ENCODE results near the gene CCNC. TPM values are rescaled to one million over a fixed set of nuclear protein-coding genes. Genes with fewer than 3 reads are reported as not detected.

CCNC gene
- total RNA-seq, 1 donor from 2014 or later: 29.9 TPM

DNA sequence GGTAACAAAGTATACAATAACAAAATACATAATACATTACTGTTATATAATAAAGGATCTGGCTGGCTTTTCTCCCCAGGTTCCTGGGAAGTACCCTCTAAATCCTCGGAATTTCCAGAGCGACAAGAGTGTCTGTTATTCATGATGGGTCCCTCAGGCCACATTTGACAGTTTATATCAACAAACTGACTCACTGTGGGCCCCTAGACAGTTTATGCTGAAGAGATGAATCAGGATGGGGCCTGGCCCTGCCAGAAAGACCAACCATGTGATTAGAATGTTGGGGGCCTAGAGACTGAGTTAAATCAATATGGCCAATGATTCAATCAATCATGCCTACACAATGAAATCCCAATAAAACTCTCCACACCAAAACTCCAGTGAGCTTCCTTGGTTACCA is 66.7 kb downstream of the CCNC start:
- DNase-seq (ENCODE audit: low spot score in 2 of 2): no peak
- TF ChIP-seq, protein P1, sequence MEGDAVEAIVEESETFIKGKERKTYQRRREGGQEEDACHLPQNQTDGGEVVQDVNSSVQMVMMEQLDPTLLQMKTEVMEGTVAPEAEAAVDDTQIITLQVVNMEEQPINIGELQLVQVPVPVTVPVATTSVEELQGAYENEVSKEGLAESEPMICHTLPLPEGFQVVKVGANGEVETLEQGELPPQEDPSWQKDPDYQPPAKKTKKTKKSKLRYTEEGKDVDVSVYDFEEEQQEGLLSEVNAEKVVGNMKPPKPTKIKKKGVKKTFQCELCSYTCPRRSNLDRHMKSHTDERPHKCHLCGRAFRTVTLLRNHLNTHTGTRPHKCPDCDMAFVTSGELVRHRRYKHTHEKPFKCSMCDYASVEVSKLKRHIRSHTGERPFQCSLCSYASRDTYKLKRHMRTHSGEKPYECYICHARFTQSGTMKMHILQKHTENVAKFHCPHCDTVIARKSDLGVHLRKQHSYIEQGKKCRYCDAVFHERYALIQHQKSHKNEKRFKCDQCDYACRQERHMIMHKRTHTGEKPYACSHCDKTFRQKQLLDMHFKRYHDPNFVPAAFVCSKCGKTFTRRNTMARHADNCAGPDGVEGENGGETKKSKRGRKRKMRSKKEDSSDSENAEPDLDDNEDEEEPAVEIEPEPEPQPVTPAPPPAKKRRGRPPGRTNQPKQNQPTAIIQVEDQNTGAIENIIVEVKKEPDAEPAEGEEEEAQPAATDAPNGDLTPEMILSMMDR (IDR thresholded peaks at IDR 0.05): no peak
- Histone ChIP-seq H3K27ac (no peak overlapping the region), H3K4me3 (no peak overlapping the region), H3K4me1 (no peaks in the 10 kb centered on the region), H3K9me3 (no peaks in the 10 kb centered on the region), H3K27me3 (no peaks in the 10 kb centered on the region), H3K36me3 (peaks cover 14 to 21% of the 10 kb centered on the region in 2 donors)
- intact Hi-C loops (cut with DNase I): no loop called here

DNA sequence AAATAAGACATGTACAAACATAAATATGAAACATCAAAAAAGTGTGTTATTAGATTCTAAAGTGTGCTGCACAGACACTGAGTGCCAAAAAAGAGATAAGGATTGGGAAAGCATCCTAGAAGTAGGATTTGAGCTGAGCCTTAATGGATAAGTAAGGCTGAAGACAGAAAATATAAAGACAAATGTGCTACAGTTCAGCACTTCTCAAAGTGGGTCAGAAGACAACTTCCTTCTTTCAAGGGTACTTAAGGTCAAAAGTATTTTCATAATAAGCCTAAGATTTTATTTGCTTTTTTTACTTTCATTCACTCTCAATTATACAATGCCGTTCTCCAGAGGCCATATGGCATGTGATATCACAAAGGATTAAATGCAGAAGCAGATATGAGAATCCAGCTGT is 70.0 kb downstream of the CCNC start:
- no peaks in the 10 kb centered on the region for H3K27me3 ChIP-seq
- peaks cover 8 to 23% of the 10 kb centered on the region in 2 donors for H3K36me3 ChIP-seq
- intact Hi-C loops (cut with DNase I): no loop called here
- no peak for DNase-seq (ENCODE audit: low spot score in 2 of 2)
- H3K9me3 ChIP-seq: no peaks in the 10 kb centered on the region
- H3K27ac ChIP-seq: no peak overlapping the region
- TF ChIP-seq, protein P1 (IDR thresholded peaks at IDR 0.05): no peak
- no peaks in the 10 kb centered on the region for H3K4me1 ChIP-seq
- no peak overlapping the region for H3K4me3 ChIP-seq

DNA sequence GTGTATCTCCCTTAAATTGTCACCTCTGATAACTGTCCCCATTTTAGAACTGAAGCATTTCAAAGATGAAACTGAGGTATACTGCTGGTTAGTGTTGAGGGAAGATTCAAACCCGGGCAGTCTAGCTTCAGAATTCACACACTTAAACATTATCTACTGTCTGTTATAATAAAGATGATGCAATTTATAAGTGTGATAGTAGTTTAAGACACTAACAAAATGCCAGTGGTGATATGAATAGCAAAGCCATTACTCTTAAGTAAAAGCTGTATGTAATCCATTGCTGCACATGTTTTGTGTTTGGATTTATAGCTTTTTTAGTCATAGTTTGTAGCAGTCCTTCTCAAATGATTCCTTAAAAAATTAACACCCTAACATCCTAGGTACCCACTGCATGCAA is 73.0 kb downstream of the CCNC start:
- H3K4me1 ChIP-seq: no peaks in the 10 kb centered on the region
- H3K9me3 ChIP-seq: no peaks in the 10 kb centered on the region
- no peaks in the 10 kb centered on the region for H3K27me3 ChIP-seq
- TF ChIP-seq, protein P1 (IDR thresholded peaks at IDR 0.05): no peak
- H3K36me3 ChIP-seq: peaks cover 0 to 5% of the 10 kb centered on the region in 2 donors
- no peak for DNase-seq (ENCODE audit: low spot score in 2 of 2)
- intact Hi-C loops (cut with DNase I): no loop called here
- no peak overlapping the region for H3K27ac ChIP-seq
- no peak overlapping the region for H3K4me3 ChIP-seq

Other genes starting within 250 kb of the CCNC start
- gene FAXC, start 219.0 kb downstream of the CCNC start, total RNA-seq: not detected
- 1.7 TPM for gene COQ3, start 174.5 kb downstream of the CCNC start, total RNA-seq
- gene PNISR, start 143.4 kb downstream of the CCNC start, total RNA-seq: 60.2 TPM
- 6.0 TPM for gene USP45, start 53.2 kb downstream of the CCNC start, total RNA-seq
- not detected for gene PRDM13, start 38.2 kb upstream of the CCNC start, total RNA-seq